Measurements from ENCODE around the gene OR14A16. TPM values are rescaled to one million over a fixed set of nuclear protein-coding genes. Genes with fewer than 3 reads are reported as not detected.

Gene OR14A16
- total RNA-seq, 2 experiments from 2014 or later, result not detected

GRCh38 chr1:247848346-247848745, 24.4 kb upstream of the OR14A16 start:
- POLR2A ChIA-PET, result no interaction called here
- TF ChIP-seq CTCF (IDR thresholded peaks at IDR 0.05), result no peak
- Histone ChIP-seq H3K4me3 (ENCODE audit: low read length) (no peak overlapping the region), H3K9me3 (ENCODE audit: control insufficient read depth in 1 of 2, insufficient read depth in 1 of 2, low read length in 2 of 2) (peaks cover 0 to 3% of the 10 kb centered on the region in 2 experiments), H3K4me1 (ENCODE audit: insufficient read depth, low read length) (no peaks in the 10 kb centered on the region), H3K27ac (ENCODE audit: low read depth in 1 of 2, low read length in 2 of 2) (no peak overlapping the region), H3K36me3 (ENCODE audit: insufficient read depth, low read length) (no peaks in the 10 kb centered on the region), H3K27me3 (ENCODE audit: control insufficient read depth in 1 of 2, insufficient read depth in 2 of 2, low read length in 2 of 2) (no peaks in the 10 kb centered on the region)
- H3K4me1 Mint-ChIP-seq (ENCODE audit: low read depth), result no peaks in the 10 kb centered on the region
- intact Hi-C loops (cut with DNase I, micrococcal nuclease), result no loop called here
- no peak overlapping the region for H3K27ac Mint-ChIP-seq
- no peaks in the 10 kb centered on the region for H3K9me3 Mint-ChIP-seq
- CTCF ChIA-PET, result no interaction called here
- no peak for ATAC-seq (ENCODE audit: poor library complexity)
- H3K36me3 Mint-ChIP-seq (ENCODE audit: low read depth), result no peaks in the 10 kb centered on the region
- H3K4me3 Mint-ChIP-seq, result no peak overlapping the region
- no peak for DNase-seq
- H3K27me3 Mint-ChIP-seq, result peaks cover 15% of the 10 kb centered on the region

GRCh38 chr1:247845693-247846017, 21.7 kb upstream of the OR14A16 start:
- Mint-ChIP-seq H3K27me3 (no peaks in the 10 kb centered on the region), H3K4me3 (no peak overlapping the region), H3K4me1 (ENCODE audit: low read depth) (no peaks in the 10 kb centered on the region), H3K36me3 (ENCODE audit: low read depth) (no peaks in the 10 kb centered on the region), H3K9me3 (no peaks in the 10 kb centered on the region), H3K27ac (no peak overlapping the region)
- Histone ChIP-seq H3K4me3 (ENCODE audit: low read length) (no peak overlapping the region), H3K36me3 (ENCODE audit: insufficient read depth, low read length) (no peaks in the 10 kb centered on the region), H3K4me1 (ENCODE audit: insufficient read depth, low read length) (no peaks in the 10 kb centered on the region), H3K9me3 (ENCODE audit: control insufficient read depth in 1 of 2, insufficient read depth in 1 of 2, low read length in 2 of 2) (peaks cover 0 to 3% of the 10 kb centered on the region in 2 experiments), H3K27me3 (ENCODE audit: control insufficient read depth in 1 of 2, insufficient read depth in 2 of 2, low read length in 2 of 2) (no peaks in the 10 kb centered on the region), H3K27ac (ENCODE audit: low read depth in 1 of 2, low read length in 2 of 2) (no peak overlapping the region)
- intact Hi-C loops (cut with DNase I, micrococcal nuclease), result no loop called here
- TF ChIP-seq CTCF (IDR thresholded peaks at IDR 0.05), result no peak
- ATAC-seq (ENCODE audit: poor library complexity), result no peak
- DNase-seq, result no peak
- CTCF ChIA-PET, result no interaction called here
- POLR2A ChIA-PET, result no interaction called here

- POLR2A ChIA-PET, result no interaction called here
- Histone ChIP-seq H3K4me3 (ENCODE audit: low read length) (no peak overlapping the region), H3K27me3 (ENCODE audit: control insufficient read depth in 1 of 2, insufficient read depth in 2 of 2, low read length in 2 of 2) (no peaks in the 10 kb centered on the region), H3K9me3 (ENCODE audit: control insufficient read depth in 1 of 2, insufficient read depth in 1 of 2, low read length in 2 of 2) (peaks cover 0 to 3% of the 10 kb centered on the region in 2 experiments), H3K27ac (ENCODE audit: low read depth in 1 of 2, low read length in 2 of 2) (no peak overlapping the region), H3K4me1 (ENCODE audit: insufficient read depth, low read length) (no peaks in the 10 kb centered on the region), H3K36me3 (ENCODE audit: insufficient read depth, low read length) (no peaks in the 10 kb centered on the region)
- CTCF ChIA-PET, result no interaction called here
- Mint-ChIP-seq H3K27me3 (no peaks in the 10 kb centered on the region), H3K9me3 (no peaks in the 10 kb centered on the region), H3K4me3 (no peak overlapping the region), H3K27ac (no peak overlapping the region), H3K36me3 (ENCODE audit: low read depth) (no peaks in the 10 kb centered on the region), H3K4me1 (ENCODE audit: low read depth) (no peaks in the 10 kb centered on the region)
- intact Hi-C loops (cut with DNase I, micrococcal nuclease), result no loop called here
- no peak for ATAC-seq (ENCODE audit: poor library complexity)
- TF ChIP-seq CTCF (IDR thresholded peaks at IDR 0.05), result no peak
- no peak for DNase-seq
Observed at GRCh38 chr1:247845011-247845692, 21.2 kb upstream of the OR14A16 start.

All from CD4-positive, alpha-beta T cell (primary cell).